ENCODE data around the gene CRYM. TPM values are rescaled to one million over a fixed set of nuclear protein-coding genes. Genes with fewer than 3 reads are reported as not detected.

CRYM gene
- polyA plus RNA-seq, 4 donors = 8.0 to 9.9 (median 8.9) TPM

Other genes starting within 250 kb of the CRYM start
- gene DNAH3, start 127.4 kb downstream of the CRYM start, polyA plus RNA-seq (ENCODE audit: insufficient read length in 4 of 4) = under 1 TPM; 0.16 to 0.69 (median 0.43) TPM
- 10 to 100 TPM; 22.8 to 25.9 (median 25.3) TPM for gene LDAF1, start 119.6 kb downstream of the CRYM start, polyA plus RNA-seq (ENCODE audit: insufficient read length in 4 of 4)
- gene ZP2, start 66.7 kb downstream of the CRYM start, polyA plus RNA-seq (ENCODE audit: insufficient read length in 4 of 4) = under 1 TPM; 0.10 to 0.31 (median 0.12) TPM
- gene ANKS4B, start 44.6 kb downstream of the CRYM start, polyA plus RNA-seq (ENCODE audit: insufficient read length in 4 of 4) = 1 to 10 TPM; 3.2 to 6.0 (median 4.7) TPM

Measured in left renal cortex interstitium (tissue), 4 donors.